SK-N-DZ (cell line): ENCODE data around the gene RSPH4A.
"Not testable (repeated sequence)": the region's sequence is repeated elsewhere in the genome, so short reads cannot be mapped to it uniquely, and the experiment has no call there.

Source experiments
- DNase-seq: peaks from one replicate; pipeline ENCODE4 v3.0.0-alpha.2; 2015; ENCODE audit warnings: low spot score

RSPH4A gene

GRCh38 chr6:116625872-116626271, 9.6 kb downstream of the RSPH4A start:
- DNase-seq, result no peak

- no peak for DNase-seq
Observed at GRCh38 chr6:116629563-116629981, 13.3 kb downstream of the RSPH4A start.

GRCh38 chr6:116631379-116631990, 15.2 kb downstream of the RSPH4A start:
- DNase-seq, result no peak

- DNase-seq, result no peak
Observed at GRCh38 chr6:116633685-116634084, 17.4 kb downstream of the RSPH4A start.

- no peak for DNase-seq
Observed at GRCh38 chr6:116648156-116648555, 31.9 kb downstream of the RSPH4A start.

GRCh38 chr6:116649129-116649528, 32.9 kb downstream of the RSPH4A start:
- DNase-seq, result no peak

- DNase-seq, result no peak
Observed at GRCh38 chr6:116651916-116652315, 35.6 kb downstream of the RSPH4A start.

GRCh38 chr6:116661594-116661993, 45.3 kb downstream of the RSPH4A start:
- no peak for DNase-seq

- no peak for DNase-seq
Observed at GRCh38 chr6:116662202-116662601, 45.9 kb downstream of the RSPH4A start.

GRCh38 chr6:116663308-116663707, 47.0 kb downstream of the RSPH4A start:
- no peak for DNase-seq

GRCh38 chr6:116664169-116664568, 47.9 kb downstream of the RSPH4A start:
- DNase-seq, result not testable (repeated sequence)

GRCh38 chr6:116665464-116665863, 49.2 kb downstream of the RSPH4A start:
- DNase-seq, result no peak

- DNase-seq, result no peak
Observed at GRCh38 chr6:116666869-116667268, 50.6 kb downstream of the RSPH4A start.

- no peak for DNase-seq
Observed at GRCh38 chr6:116667623-116668022, 51.3 kb downstream of the RSPH4A start.

GRCh38 chr6:116672306-116672705, 56.0 kb downstream of the RSPH4A start:
- DNase-seq, result no peak

- DNase-seq, result no peak
Observed at GRCh38 chr6:116676021-116676420, 59.7 kb downstream of the RSPH4A start.

- DNase-seq, result peak; percentile 96
Observed at GRCh38 chr6:116680880-116681672, 64.8 kb downstream of the RSPH4A start, which contains the start of gene KPNA5. KPNA5 (plus strand) TSS chr6:116681211; CDS start chr6:116681335, 124 bp downstream.

GRCh38 chr6:116682334-116682712, 66.0 kb downstream of the RSPH4A start:
- DNase-seq, result peak; percentile 16
